Skeletal muscle satellite cell (primary cell): ENCODE results near the gene CFAP54.
A peak's percentile ranks its signal among the peaks of the same experiment; 100 is the strongest.

ENCODE experiments used
- H3K27me3 ChIP-seq: 2 replicates; pipeline ENCODE4 v1.7.0; 2013; ENCODE audit warnings: low read length; ENCODE audit not compliant: control insufficient read depth, insufficient read depth
- H3K36me3 ChIP-seq: 2 replicates; pipeline ENCODE4 v1.7.0; 2013; ENCODE audit warnings: mild to moderate bottlenecking, control low read depth, low read length; ENCODE audit not compliant: insufficient read depth
- H3K4me1 ChIP-seq: 2 replicates; pipeline ENCODE4 v1.7.0; 2013; ENCODE audit warnings: low read length; ENCODE audit not compliant: control insufficient read depth, insufficient read depth
- H3K4me2 ChIP-seq: 2 replicates; pipeline ENCODE4 v1.7.0; 2013; ENCODE audit warnings: mild to moderate bottlenecking, low read length
- H3K4me3 ChIP-seq: 2 replicates; pipeline ENCODE4 v1.7.0; 2013; ENCODE audit warnings: low read length
- H3K9ac ChIP-seq: 2 replicates; pipeline ENCODE4 v1.7.0; 2013; ENCODE audit warnings: mild to moderate bottlenecking, low read depth, low read length, moderate library complexity
- H3K9me3 ChIP-seq: replicated peaks from 2 replicates; pipeline ENCODE4 v1.7.0; 2013; ENCODE audit warnings: mild to moderate bottlenecking, control low read depth, low read length

The CFAP54 gene

DNA sequence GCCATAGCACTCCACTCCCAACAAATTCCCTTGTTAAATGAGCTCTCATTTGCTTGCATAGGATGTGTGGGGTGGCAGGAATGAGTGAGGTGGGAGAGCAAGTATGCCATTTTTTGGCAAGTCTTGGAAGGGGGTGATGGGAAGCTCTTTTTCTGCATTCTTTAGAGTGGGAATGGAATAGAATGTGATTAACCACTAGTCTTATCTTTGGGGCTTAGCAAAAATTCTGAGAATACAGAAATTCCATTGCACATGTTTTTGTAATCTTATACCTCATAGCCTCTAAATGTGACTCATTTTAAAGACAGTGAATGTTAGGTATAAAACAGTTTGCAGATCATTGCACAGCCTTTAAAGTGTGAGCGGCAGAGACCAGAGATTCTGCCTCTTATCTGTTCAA, 389.3 kb downstream of the CFAP54 start:
- H3K36me3 ChIP-seq, result no peaks in the 10 kb centered on the region
- peak overlapping the region; percentile 23 for H3K4me2 ChIP-seq
- no peak overlapping the region for H3K9ac ChIP-seq
- H3K9me3 ChIP-seq, result no peaks in the 10 kb centered on the region
- H3K27me3 ChIP-seq, result no peaks in the 10 kb centered on the region
- H3K4me1 ChIP-seq, result peaks cover 25% of the 10 kb centered on the region
- no peak overlapping the region for H3K4me3 ChIP-seq

DNA sequence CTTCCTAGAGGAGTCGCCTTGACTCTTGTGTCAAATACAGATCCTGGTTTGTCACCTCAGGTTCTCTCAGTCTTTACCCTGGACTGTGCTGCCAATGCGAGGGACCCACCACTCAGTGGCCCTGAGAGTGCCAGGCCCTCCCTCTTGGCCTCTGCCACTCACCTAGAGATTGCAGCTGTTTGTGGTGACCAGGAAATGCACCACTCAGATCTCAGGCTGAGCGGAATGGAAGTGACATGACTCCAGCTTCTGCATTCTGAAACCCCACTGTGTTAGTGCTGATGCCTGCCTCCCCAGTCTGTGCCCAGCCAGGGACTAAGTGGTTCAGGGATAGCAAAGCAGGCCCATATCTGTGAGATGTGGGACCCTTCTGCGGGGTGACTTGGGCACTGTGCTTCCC, 389.9 kb downstream of the CFAP54 start:
- Histone ChIP-seq H3K4me3 (no peak overlapping the region), H3K36me3 (no peaks in the 10 kb centered on the region), H3K4me2 (peak overlapping the region; percentile 23), H3K4me1 (peaks cover 27% of the 10 kb centered on the region), H3K9me3 (no peaks in the 10 kb centered on the region), H3K9ac (no peak overlapping the region), H3K27me3 (no peaks in the 10 kb centered on the region)

DNA sequence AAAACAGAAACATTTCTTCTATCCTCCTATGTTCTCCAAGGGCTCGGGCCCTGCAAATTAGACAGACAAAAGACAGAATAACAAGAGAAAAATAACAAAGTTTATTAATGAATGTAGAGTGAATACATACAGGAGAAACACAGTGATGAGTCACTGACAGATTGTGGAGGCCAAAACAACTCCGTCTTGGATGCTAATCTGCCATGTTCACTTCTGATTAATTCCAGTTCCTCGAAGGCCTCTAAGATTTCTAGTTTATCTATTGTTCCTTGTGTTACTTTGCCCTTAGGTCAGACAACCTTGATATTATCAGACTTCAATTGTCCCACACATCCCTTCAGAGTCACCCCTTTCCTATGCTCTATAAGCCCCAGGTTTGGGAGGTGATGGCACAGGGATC, 390.8 kb downstream of the CFAP54 start:
- Histone ChIP-seq H3K9me3 (no peaks in the 10 kb centered on the region), H3K36me3 (no peaks in the 10 kb centered on the region), H3K9ac (no peak overlapping the region), H3K4me2 (no peak overlapping the region), H3K4me3 (no peak overlapping the region), H3K27me3 (no peaks in the 10 kb centered on the region), H3K4me1 (peaks cover 27% of the 10 kb centered on the region)

DNA sequence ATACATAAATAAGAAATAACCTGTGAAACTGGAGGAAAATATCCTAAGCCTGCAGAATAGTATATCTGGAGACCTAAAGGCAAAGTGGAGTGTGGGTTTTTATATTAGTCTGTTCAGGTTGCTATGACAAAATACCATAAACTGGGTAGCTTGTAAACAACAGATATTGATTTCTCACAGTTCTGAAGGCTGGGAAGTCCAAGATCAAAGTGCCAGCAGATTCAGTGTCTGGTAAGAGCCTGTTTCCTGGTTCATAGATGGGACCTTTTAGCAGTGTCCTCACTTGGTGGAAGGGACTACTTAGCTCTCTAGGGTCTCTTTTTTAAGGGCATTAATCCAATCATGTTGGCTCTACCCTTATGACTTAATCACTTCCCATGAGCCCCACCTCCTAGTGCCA, 392.2 kb downstream of the CFAP54 start:
- no peak overlapping the region for H3K9ac ChIP-seq
- no peak overlapping the region for H3K4me2 ChIP-seq
- H3K4me3 ChIP-seq, result no peak overlapping the region
- H3K9me3 ChIP-seq, result no peaks in the 10 kb centered on the region
- no peaks in the 10 kb centered on the region for H3K36me3 ChIP-seq
- peaks cover 27% of the 10 kb centered on the region for H3K4me1 ChIP-seq
- no peaks in the 10 kb centered on the region for H3K27me3 ChIP-seq

DNA sequence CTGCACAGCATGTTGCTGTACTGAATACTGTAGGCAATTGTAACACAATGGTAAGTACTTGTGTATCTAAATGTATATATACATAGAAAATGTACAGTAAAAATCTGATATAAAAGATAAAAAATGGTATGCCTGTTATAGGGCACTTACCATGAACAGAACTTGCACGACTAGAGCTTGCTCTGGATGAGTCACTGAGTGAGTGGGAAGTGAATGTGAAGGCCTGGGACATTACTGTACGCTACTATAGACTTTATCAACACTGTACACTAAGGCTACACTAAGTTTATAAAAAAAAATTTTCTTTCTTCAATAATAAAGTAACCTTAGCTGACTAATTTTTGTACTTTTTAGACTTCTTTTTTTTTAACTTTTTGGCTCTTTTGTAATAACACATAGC, 393.5 kb downstream of the CFAP54 start:
- Histone ChIP-seq H3K9me3 (no peaks in the 10 kb centered on the region), H3K27me3 (no peaks in the 10 kb centered on the region), H3K36me3 (no peaks in the 10 kb centered on the region)

DNA sequence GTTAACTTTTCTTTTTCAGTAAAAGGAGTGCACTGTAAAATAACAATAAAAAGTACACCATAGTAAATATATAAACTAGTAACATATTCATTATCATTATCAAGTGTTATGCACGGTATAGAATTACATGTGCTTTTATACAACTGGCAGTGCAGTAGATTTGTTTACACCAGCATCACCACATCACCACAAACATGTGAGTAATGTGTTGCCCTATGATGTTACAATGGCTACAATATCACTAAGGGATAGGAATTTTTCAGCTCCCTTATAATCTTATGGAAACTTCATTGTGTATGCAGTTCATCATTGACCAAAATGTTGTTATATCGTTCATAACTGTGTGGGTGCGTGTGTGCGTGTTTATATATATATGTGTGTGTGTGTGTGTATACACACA, 394.2 kb downstream of the CFAP54 start:
- H3K4me1 ChIP-seq, result peaks cover 22% of the 10 kb centered on the region
- H3K27me3 ChIP-seq, result no peaks in the 10 kb centered on the region
- no peak overlapping the region for H3K4me2 ChIP-seq
- H3K4me3 ChIP-seq, result no peak overlapping the region
- H3K36me3 ChIP-seq, result no peaks in the 10 kb centered on the region
- no peak overlapping the region for H3K9ac ChIP-seq
- no peaks in the 10 kb centered on the region for H3K9me3 ChIP-seq

More for the DNA sequence above, 393.5 kb downstream of the CFAP54 start:
- Histone ChIP-seq H3K9ac (no peak overlapping the region), H3K4me2 (no peak overlapping the region), H3K4me3 (no peak overlapping the region), H3K4me1 (peaks cover 27% of the 10 kb centered on the region)

DNA sequence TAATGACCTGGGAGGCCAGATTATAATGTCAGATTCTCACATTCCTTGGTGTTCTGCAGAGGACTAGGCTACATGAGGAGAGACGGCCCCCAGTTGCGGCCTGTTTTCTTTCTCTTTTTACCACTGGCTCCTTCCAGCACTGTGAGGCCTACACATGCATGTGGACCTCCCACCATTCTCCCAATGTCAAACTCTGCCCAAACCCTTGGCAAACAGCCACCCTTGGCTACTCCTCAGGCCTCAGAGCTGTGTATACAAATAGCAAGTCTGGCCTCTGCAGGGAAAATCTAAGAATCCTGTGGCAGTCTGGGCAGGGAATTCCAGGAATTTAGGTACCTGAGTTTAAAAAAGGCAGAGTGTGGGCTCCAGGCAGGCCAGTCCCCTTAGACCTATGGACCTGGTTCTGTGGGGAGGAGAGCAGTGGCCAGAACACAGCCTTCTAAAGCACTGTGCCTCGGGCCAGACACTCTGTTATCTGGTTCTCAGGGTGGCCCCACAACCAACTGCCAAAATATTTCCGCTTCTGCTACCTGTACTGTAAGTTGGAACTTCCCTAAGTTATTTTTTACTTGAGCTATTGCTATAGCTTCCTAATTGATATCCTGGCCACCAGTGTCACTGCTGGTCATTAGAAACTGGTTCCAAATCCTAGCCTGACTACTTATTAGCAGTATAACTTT, 397.8 kb downstream of the CFAP54 start:
- no peak overlapping the region for H3K4me2 ChIP-seq

DNA sequence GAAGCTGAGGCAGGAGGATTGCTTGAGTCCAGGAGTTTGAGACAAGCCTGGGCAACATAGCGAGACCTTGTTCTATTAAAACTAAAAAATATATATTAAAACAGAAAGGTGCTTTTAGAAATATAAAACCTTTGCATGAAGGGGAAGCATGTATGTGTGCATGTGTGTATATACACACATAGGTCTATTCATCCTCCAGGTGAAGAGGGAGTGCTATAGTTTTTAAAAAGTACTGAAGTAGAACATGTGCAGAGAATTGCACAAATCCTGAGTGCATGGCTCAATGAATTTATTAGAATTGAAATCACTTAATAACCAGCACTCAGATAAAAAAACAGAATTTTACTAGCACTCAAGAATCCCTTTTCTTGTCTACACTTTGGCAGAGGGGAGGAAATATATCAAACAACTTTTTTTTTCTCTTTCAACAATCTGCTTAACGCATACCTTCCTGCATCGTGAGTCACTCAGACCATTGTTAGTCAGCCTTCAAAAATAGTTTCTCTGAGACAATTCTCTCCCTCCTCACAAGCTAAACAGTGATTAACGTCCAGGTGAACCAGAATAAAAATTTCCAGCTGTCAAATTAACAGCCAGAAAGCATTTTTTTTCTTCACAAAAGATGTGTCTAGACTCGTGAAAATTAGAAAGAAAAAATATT, 400.0 kb downstream of the CFAP54 start:
- H3K36me3 ChIP-seq, result no peaks in the 10 kb centered on the region
- H3K4me2 ChIP-seq, result peak overlapping the region; percentile 14
- no peaks in the 10 kb centered on the region for H3K9me3 ChIP-seq
- peaks cover 14% of the 10 kb centered on the region for H3K4me1 ChIP-seq
- H3K27me3 ChIP-seq, result no peaks in the 10 kb centered on the region
- no peak overlapping the region for H3K4me3 ChIP-seq
- H3K9ac ChIP-seq, result no peak overlapping the region

More for the DNA sequence above, 397.8 kb downstream of the CFAP54 start:
- H3K9ac ChIP-seq, result no peak overlapping the region
- no peak overlapping the region for H3K4me3 ChIP-seq
- H3K9me3 ChIP-seq, result no peaks in the 10 kb centered on the region
- H3K4me1 ChIP-seq, result peaks cover 27% of the 10 kb centered on the region
- H3K27me3 ChIP-seq, result no peaks in the 10 kb centered on the region
- H3K36me3 ChIP-seq, result no peaks in the 10 kb centered on the region

DNA sequence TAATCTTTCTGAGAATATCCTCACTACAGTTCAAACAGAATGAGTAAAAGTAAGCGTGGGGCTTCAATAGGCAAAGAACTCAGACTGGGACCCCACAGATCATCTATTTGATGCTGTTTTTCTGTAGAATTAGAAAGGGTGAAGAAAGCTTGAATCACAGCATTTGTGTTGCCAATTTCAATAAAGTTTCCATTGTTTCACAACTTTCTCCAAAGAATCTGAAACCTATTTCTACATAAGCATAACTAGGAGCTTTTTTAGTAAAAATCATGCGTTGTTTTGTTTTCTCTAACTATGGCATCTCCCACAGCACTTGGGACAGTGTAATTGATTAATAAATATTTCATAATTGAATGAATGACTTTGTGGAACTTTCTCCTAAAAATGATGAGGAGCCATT, 401.0 kb downstream of the CFAP54 start:
- H3K9me3 ChIP-seq, result no peaks in the 10 kb centered on the region
- H3K4me3 ChIP-seq, result no peak overlapping the region
- H3K36me3 ChIP-seq, result no peaks in the 10 kb centered on the region
- H3K9ac ChIP-seq, result no peak overlapping the region
- H3K27me3 ChIP-seq, result no peaks in the 10 kb centered on the region
- H3K4me1 ChIP-seq, result peaks cover 14% of the 10 kb centered on the region
- no peak overlapping the region for H3K4me2 ChIP-seq

DNA sequence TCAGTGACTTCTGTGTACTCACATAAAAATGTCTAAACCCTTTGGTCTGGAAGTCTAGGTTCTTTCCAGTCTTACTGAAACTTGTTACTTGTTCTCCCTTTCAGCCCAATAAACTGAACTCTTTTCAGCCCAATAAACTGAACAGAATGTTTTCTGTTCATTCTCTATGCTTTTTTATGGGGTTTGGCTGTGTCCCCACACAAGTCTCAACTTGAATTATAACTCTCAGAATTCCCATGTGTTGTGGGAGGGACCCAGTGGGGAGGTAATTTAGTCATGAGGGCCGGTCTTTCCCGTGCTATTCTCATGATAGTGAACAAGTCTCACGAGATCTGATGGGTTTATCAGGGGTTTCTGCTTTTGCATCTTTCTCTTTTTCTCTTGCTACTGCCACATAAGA, 402.7 kb downstream of the CFAP54 start:
- H3K4me1 ChIP-seq, result peaks cover 14% of the 10 kb centered on the region
- no peaks in the 10 kb centered on the region for H3K9me3 ChIP-seq
- no peak overlapping the region for H3K4me2 ChIP-seq
- H3K27me3 ChIP-seq, result no peaks in the 10 kb centered on the region
- H3K36me3 ChIP-seq, result no peaks in the 10 kb centered on the region
- no peak overlapping the region for H3K4me3 ChIP-seq
- no peak overlapping the region for H3K9ac ChIP-seq

DNA sequence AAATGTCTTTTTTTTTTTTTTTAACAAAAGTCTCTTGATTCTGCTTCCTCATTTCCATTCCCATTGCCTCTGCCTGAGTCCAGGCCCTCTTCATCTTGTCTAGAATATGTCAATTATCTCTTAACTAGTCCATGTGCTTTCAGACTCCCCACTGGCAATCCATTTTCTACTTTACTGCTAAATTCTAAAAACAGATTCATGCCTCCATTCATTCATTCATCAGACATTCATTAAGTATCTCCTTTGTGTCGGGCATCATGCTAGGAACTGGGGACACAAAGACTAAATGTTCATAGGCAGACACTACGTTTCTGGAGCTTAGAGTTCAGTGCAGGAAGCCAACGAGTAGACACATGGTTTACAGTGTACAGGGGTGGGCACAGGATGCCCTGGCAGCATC, 408.0 kb downstream of the CFAP54 start:
- H3K36me3 ChIP-seq, result no peaks in the 10 kb centered on the region
- no peaks in the 10 kb centered on the region for H3K9me3 ChIP-seq
- H3K4me3 ChIP-seq, result no peak overlapping the region
- H3K27me3 ChIP-seq, result no peaks in the 10 kb centered on the region
- no peak overlapping the region for H3K9ac ChIP-seq
- H3K4me1 ChIP-seq, result no peaks in the 10 kb centered on the region
- no peak overlapping the region for H3K4me2 ChIP-seq

DNA sequence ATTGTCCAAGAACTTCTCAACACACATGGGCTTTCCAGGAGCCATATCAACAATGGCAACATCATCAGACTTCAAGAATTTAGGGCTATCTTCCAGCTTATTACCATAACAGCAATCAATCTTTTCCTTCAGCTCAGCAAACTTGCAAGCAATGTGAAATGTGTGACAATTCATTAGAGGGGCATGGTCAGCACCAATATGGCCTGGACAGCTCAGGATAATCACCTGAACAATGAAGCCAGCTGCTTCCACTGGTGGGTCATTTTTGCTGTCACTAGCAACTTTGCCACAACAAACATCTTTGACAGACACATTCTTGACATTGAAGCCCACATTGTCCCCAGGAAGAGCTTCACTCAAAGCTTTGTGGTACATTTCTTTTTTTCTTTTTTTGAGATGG, 411.8 kb downstream of the CFAP54 start:
- Histone ChIP-seq H3K4me2 (no peak overlapping the region), H3K9me3 (no peaks in the 10 kb centered on the region), H3K4me3 (no peak overlapping the region), H3K36me3 (no peaks in the 10 kb centered on the region), H3K9ac (no peak overlapping the region), H3K27me3 (no peaks in the 10 kb centered on the region), H3K4me1 (no peaks in the 10 kb centered on the region)
